ENCODE measurements around the gene FAF1.

FAF1 gene

DNA sequence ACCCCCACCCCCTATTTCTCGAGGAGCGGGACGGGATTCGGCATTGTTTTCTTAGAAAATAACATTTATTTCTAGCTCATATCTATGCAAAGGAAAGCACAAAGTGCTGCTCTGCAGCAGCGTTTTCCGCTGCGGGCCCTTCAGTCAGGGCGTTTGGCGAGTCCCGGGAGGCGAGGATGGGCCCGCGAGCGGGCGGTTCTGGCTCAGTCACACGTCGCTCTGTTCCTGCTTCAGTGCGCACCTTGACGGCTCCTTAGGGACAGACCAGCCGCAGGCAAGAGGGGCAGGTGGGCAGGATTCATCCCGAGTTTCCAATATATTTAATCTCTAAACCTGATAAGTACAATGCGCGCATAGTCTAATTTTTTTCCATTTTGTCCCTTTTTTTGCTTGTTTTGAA, 542.6 kb downstream of the FAF1 start:
- DNase-seq (ENCODE audit: low read depth in 2 of 2) = no peak

DNA sequence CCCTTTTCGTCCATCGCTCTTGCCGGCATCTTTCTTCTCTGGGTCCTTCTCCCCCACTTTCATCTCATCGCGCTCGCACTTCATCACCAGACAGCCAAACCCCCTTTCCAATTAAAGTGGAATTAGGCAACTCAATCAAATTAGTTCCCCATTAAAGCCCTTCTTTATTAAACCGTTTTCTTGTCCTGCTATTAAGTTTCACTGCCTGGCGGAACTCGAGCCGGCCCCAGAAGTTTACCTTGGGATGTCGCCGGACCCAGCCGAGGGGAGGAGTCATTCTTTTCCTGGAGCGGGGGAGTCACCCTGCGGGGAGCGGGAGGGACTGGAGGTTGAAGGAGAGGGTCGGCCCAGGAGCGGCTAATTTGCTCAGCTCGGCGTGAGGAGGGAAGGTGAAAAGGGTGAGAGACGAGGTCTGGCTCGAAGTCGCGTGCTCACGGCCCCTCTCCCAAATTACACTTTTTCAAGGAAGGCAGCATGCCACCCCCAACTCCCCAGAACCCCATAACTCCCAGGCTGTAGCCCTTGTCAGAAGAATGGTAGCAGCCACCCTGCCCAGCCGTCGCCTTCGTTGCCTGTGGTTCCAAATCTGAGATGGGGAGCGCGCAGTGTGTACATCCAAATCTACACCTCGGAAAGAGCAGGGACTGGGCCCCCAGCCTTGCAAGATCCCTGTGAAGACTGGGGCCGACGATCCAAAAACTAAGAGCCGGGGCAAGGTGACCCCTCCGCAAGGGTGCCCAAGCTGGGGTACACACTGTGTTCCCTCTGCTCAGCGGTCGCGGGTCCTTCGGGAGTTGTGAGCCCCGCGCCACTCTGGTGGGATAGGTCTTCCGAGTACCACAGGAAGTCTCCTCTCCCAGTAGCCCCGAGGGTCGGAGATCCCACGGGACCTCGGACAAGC, 543.3 kb downstream of the FAF1 start:
- no peak for DNase-seq (ENCODE audit: low read depth in 2 of 2)

DNA sequence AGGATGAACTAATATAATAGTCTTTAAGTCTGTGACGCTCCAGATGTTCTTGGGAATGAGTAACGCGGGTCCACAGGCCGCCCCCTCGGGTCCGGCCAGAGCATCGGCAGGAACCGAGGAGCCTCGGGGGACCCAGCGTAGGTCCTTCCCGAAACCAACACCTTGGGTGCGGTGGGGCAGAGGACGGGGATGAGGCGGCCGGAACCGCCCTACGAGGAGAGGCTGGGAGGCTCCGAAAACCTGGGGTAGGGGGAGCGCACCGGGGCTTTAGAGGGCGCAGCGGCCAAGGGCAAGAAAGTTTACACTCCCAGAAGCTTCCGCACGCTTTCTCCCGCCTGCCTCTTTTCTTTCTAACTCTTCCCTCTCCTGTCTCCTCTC, 543.9 kb downstream of the FAF1 start:
- DNase-seq (ENCODE audit: low read depth in 2 of 2) = no peak

- no peak for DNase-seq (ENCODE audit: low read depth in 2 of 2)
Measured at GRCh38 chr1:50415235-50416149, 544.6 kb downstream of the FAF1 start.

GRCh38 chr1:50414853-50415234, 545.2 kb downstream of the FAF1 start:
- no peak for DNase-seq (ENCODE audit: low read depth in 2 of 2)

- no peak for DNase-seq (ENCODE audit: low read depth in 2 of 2)
Measured at GRCh38 chr1:50412813-50413476, 547.1 kb downstream of the FAF1 start.

- no peak for DNase-seq (ENCODE audit: low read depth in 2 of 2)
Measured at GRCh38 chr1:50405814-50406213, 554.3 kb downstream of the FAF1 start.

DNA sequence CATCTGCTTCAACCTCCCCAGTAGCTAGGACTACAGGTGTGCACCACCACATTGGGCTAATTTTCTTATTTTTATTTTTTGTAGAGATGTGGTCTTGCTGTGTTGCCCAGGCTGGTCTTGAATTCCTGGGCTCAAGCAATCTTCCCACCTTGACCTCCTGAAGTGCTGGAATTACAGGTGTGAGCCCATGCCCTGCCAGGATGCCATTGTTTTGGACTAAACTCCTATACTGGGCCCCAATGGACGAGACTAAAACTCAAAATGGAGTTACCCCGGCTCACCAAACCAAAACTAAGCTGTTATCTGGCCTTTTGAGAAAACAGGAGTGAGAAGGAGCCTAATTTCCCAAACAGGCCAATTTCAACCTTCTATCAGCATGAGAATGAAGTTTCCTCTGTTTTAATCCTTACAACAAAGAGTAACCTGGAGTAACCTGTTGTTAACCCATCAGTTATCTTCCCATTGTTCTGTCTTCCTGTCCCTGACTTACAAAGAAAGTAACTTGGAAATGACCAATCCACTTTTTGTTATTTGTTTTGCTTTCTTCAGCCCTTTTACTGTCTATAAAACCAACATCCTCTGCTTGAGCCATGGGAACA, 566.4 kb downstream of the FAF1 start:
- DNase-seq (ENCODE audit: low read depth in 2 of 2) = no peak
